Suppressor macrophage treated with lipopolysaccharide for 4 hours (primary cell): Measurements from ENCODE around the gene POPDC2.
"Not testable (repeated sequence)": the region's sequence is repeated elsewhere in the genome, so short reads cannot be mapped to it uniquely, and the experiment has no call there.

ENCODE experiments used
- DNase-seq: peaks from one replicate; pipeline ENCODE4 v3.0.0-alpha.2; 2020

Gene POPDC2

DNA sequence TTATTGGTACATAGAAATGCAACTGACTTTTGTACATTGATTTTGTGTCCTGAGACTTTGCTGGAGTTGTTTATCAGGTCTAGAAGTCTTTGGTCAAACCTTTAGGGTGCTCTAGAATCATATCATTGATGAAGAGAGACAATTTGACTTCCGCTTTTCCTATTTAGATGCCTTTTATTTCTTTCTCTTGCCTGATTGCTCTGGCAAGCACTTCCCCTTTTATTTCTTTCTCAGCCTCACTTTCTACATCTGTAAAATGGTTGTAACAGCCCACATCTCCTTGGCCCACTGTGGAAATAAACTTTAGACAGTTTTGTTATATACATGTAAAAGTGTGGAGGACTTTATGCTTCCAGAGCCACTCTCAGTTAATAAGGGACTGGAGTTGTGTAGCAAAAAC is 48.7 kb downstream of the POPDC2 start:
- no peak for DNase-seq

GRCh38 chr3:119609301-119609700 is 51.1 kb downstream of the POPDC2 start:
- DNase-seq: no peak

DNA sequence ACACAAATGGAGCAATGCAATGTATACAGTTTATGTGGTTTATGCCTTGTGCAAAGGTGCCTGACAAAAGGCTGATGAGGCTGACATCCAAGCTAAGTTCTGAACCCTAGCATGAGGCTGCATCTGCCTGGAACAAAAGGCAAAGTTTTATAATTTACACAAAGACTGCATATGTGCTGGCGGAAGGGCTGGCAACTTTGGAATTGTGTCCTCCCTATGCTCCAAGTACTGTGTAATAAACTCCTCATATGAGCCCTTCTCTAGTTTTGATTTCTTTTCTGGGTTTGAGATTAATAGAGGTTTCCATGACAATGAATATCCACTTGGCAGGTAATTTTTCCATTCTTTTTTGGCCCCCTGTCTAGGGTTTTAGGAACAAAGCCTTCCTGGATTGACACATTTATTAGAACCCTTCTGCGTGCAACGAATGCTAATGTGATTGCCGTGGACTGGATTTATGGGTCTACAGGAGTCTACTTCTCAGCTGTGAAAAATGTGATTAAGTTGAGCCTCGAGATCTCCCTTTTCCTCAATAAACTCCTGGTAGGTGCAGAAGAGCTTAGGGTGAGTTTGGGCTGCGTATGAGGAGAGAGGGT is 51.9 kb downstream of the POPDC2 start:
- DNase-seq: no peak

- DNase-seq: peak; percentile 25
Observed at GRCh38 chr3:119604878-119605277, 55.5 kb downstream of the POPDC2 start.

DNA sequence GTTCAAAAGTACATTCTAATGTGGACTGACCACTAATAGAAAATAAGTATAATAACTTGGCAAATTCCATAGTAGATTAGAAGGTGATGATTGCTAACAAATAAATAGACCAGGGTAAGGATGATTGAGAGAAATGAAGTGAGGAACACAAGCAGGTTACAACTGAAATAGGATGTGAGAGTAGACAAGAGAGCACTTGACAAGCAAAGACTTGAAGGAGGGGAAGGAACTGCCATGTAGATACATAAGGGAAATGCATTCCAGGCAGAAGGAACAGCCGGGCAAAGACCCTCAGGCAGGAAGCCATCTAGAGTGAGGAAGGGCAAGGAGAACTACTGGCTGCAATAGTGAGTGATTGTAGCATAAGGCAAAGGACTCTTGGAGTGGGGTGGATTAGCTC is 57.7 kb downstream of the POPDC2 start:
- DNase-seq: no peak

GRCh38 chr3:119601154-119601553 is 59.2 kb downstream of the POPDC2 start:
- DNase-seq: no peak

GRCh38 chr3:119600732-119601131 is 59.7 kb downstream of the POPDC2 start:
- peak; percentile 31 for DNase-seq

DNA sequence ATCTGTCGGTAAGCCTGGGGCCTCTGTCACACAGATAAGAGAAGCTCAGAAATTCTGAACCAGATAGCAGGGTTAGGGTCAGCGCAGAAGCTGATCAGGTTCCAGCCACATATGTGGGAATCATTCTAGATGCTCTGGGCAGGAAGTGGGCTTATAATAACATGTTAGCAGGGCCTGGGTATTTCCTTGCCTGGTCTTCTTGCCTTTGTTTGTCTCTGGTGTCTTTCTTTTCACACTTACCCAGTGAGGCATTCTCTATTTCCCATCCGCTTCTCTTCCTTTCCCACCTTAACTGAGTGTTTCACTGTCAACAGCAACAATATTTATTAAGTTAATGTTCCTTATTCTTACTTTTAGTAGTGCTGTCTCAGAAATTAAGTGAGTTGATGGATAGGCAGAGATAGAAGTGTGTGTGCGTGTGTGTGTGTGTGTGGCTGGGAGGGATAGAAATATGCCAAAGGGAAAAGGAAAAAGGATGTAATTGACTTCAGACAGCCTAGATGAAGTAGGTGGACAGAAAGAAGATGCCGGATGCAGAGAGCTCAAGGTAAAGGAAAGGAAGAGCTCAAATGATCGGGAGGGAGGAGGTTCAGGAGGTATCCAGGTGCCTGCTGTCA is 60.7 kb downstream of the POPDC2 start:
- no peak for DNase-seq

DNA sequence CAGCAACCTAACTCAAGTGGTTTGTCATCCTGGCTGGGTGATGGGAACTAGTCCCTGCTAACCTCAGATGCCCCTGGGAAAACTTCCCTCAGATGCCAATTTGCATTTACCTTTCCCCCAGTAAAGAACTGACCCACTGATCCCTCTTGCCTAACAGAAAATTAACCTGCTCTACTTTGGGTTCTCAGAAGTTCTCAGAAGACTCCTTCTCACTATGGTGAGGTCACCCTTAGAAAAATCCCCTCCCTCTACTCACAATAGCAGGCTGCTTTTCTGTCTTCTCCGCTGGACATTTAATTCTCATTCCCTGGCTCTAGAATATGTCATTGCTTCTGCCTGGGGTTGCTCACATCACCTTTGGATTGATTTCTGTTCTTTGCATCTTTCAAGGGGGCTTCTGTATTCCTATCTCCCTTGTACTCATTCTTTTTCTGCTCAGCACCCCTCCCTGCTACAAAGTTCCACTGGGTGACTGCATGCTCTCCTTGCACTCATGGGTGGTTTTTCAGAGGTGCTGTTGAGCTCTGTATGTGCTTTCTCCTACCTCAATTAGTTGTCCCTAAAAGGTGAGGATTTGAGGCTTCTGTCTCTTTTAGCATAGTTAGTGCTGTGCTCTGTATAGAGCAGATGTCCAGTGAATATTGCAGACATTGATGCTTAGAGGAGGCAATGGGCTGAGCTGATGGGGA is 61.8 kb downstream of the POPDC2 start:
- no peak for DNase-seq

GRCh38 chr3:119597548-119598288 is 62.7 kb downstream of the POPDC2 start, which contains the start of gene PLA1A:
TSS of gene PLA1A (plus strand) at chr3:119597885. CDS start at chr3:119597914, 29 bp downstream.
- DNase-seq: peak; percentile 28

- DNase-seq: peak; percentile 47
Observed at GRCh38 chr3:119596398-119596797, 64.0 kb downstream of the POPDC2 start.

DNA sequence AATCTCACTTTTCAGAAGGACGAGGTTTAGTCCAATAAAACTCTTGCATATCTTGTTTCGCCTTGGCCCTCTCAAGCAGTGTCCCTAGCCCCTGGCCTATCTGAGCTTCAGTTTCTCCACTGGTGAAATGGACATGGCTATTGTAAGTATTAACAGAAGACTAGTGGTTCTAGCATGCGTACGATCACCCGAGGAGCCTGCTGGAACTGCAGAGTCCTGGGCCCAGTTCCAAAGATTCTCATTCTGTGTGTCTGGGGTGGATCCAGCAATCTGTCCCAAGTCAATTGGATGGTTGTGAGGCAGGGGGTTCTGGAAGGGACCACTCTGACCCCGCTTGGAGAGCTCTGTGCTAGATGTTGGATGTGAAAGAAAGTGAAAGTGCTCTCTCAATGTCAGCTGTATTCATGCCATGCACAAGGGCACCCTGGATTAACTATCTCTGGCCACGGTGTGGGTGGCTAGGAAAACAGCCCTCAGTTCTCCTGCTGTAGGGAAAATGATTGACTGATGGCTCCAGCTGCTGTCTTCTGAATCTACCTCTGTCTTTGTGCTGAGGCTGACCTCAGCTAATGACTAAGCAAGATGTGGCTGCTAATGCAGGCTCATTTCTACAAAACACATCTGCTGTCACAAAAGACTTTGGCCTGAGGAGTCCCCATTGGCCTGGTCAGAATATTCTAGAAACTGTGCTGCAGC is 64.6 kb downstream of the POPDC2 start:
- peak; percentile 52 for DNase-seq

- not testable (repeated sequence) for DNase-seq
Observed at GRCh38 chr3:119594929-119595328, 65.5 kb downstream of the POPDC2 start.

GRCh38 chr3:119594066-119594465 is 66.3 kb downstream of the POPDC2 start:
- peak; percentile 21 for DNase-seq

DNA sequence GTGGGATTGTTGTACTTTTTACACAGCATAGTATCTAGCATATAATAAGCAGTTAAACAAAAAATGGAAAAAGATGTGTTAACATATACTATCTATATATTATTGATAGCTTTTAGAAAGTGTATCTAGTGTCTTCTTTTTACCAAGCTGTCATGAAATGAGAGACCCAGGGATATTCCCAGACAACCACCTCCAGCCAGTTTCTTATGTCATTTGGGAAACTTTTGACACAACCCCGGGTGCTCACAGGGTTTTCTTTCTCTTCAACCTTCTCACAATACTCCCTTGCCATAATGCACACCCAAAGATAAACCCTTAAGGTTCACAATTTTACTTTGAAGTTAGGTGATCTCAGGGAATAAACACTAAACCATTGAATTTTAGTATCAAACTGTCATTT is 67.5 kb downstream of the POPDC2 start:
- DNase-seq: peak; percentile 84
